ENCODE measurements around the gene UQCR10.

The UQCR10 gene

DNA sequence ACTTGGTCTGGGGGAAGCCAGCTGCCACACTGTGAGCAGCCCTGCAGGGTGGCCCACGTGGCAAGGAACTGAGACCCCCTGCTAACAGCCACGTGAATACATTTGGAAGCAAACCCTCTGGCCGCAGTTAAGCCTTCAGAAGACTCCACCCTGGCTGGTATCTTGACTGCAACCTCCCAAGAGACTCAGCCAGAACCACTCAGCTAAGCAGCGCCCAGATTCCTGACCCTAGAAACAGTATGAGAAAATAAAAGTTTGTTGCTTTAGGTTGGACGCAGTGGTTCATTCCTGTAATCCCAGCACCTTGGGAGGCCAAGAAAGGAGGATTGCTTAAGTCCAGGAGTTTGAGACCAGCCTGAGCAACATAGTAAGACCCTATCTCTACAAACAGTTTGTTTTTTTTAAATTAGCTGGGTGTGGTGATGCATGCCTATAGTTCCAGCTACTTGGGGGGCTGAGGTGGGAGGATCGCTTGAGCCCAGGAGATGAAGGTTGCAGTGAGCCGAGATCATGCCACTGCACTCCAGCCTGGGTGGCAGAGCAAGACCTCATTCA lies 9.0 kb upstream of the UQCR10 start:
- DNase-seq (ENCODE audit: insufficient read length, low spot score) (no peak), FAIRE-seq (no peak)

GRCh38 chr22:29758959-29759358 lies 8.2 kb upstream of the UQCR10 start:
- no peak for FAIRE-seq

GRCh38 chr22:29762263-29762662 lies 4.9 kb upstream of the UQCR10 start:
- DNase-seq (ENCODE audit: insufficient read length, low spot score) (no peak), FAIRE-seq (no peak)

More at GRCh38 chr22:29758959-29759358, 8.2 kb upstream of the UQCR10 start:
- DNase-seq (ENCODE audit: insufficient read length, low spot score) = no peak

- FAIRE-seq (no peak), DNase-seq (ENCODE audit: insufficient read length, low spot score) (no peak)
These were observed 1.1 kb upstream of the UQCR10 start for GRCh38 chr22:29765905-29766631.

DNA sequence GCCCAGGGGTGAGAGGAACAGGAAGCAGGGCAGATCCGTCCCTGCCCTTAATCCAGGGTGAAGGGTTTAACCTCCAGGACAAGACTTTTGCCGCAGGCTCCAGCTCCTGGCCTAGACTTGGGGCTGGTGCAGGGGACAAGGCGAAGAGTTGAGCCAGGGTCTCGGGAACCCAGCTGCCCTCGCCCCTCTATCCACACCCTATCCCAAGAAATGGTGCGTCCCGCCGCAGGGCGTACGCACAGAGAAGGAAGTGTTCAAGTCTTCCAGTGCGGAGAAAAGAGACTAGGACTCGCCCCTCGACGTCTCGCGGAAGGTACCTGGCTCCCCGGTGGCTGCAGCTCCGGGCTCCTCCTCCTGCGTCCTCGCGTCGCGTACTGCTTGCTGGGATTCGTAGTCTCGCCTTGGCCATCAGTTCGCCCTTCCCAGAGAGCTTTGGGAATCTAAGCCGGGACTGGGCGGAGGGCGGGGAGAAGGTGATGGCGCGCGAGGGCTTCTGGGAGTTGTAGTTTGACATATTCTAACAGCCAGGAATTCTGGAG lies 468 bp upstream of the UQCR10 start, which contains the start of gene ZMAT5:
ZMAT5 (minus strand) TSS at position 376 of the 539 bp plus-strand sequence. CDS start 18,463 bp downstream, outside the sequence.
- DNase-seq (ENCODE audit: insufficient read length, low spot score) = peak; percentile 97
- no peak for FAIRE-seq

DNA sequence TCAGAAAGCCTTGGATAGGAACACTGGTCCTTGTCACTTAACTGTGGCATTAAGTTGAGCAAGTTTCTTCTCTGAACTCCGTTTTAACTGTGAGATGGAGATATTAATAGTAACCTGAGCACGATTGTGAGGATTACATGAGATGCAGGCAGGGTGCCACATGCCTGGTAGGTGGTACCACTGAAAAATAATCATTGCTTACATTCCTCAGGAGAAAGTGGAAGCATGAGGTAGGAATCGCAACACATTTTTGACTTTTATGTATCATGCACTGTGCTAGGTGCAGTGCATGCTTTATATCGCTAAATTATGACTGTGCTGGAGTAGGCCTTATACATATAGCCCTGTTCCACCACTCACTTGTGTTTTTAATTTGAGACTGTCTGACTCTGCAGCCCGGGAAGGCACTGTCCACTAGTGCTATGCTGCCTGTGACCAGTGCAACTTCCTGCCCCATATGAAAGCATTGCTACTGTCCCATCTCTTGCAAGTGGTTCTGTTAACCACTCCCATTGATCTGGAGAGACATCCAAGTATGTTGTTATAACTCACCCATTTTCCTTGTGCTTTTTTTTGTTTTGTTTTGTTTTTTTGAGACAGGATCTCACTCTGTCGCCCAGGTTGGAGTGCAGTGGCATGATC lies 1.0 kb downstream of the UQCR10 start:
- DNase-seq (ENCODE audit: insufficient read length, low spot score) = no peak
- no peak for FAIRE-seq

- DNase-seq (ENCODE audit: insufficient read length, low spot score) = no peak
- no peak for FAIRE-seq
These were observed 2.7 kb downstream of the UQCR10 start for GRCh38 chr22:29769723-29770321.

DNA sequence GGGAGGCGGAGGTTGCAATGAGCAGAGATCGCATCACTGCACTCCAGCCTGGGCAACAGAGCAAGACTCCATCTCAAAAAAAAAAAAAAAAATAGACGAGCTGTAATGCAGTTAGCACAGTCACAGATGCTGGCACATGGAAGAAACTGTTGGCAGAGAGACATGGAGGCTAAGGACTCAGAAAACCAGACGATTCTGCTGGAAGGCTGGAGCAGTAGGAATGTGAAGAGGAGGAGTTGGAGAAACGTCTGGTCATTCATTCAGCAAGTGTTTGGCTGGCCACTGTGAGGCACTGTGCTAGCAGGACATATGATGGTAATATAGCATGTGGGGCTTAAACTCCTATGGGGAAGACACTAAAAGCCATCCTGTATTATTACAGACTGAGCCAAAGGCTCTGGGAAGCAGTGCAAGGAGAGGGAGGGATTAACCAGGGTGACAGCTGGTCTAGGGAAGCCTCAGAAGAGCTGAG lies 5.0 kb downstream of the UQCR10 start:
- DNase-seq (ENCODE audit: insufficient read length, low spot score) (peak; percentile 27), FAIRE-seq (no peak)

GRCh38 chr22:29773233-29773632 lies 6.1 kb downstream of the UQCR10 start:
- peak; percentile 23 for DNase-seq (ENCODE audit: insufficient read length, low spot score)
- no peak for FAIRE-seq

DNA sequence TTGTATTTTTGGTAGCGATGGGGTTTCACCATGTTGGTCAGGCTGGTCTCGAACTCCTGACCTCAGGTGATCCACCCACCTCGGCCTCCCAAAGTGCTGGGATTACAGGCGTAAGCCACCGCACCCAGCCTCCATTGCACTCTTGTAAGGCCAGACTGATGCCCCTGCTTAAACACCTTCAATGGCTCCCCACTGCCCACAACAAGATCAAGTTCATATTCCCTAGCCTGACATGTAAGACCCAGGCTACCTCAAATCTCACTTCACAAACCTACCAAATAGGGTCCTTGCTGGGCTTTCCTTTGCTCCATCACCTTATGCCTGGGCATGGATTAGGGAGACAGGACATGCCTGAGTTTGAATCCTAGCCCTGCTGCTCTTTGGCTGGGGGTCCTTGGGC lies 13.1 kb downstream of the UQCR10 start:
- DNase-seq (ENCODE audit: insufficient read length, low spot score) = no peak

GRCh38 chr22:29780748-29781676 lies 13.8 kb downstream of the UQCR10 start:
- peak; percentile 54 for DNase-seq (ENCODE audit: insufficient read length, low spot score)
- no peak for FAIRE-seq

More for the DNA sequence above, 13.1 kb downstream of the UQCR10 start:
- no peak for FAIRE-seq

GRCh38 chr22:29782061-29782845 lies 15.1 kb downstream of the UQCR10 start:
- FAIRE-seq (no peak), DNase-seq (ENCODE audit: insufficient read length, low spot score) (no peak)

GRCh38 chr22:29784451-29785361 lies 17.5 kb downstream of the UQCR10 start:
- DNase-seq (ENCODE audit: insufficient read length, low spot score) (no peak), FAIRE-seq (no peak)

GRCh38 chr22:29786031-29786430 lies 18.9 kb downstream of the UQCR10 start:
- no peak for DNase-seq (ENCODE audit: insufficient read length, low spot score)
- no peak for FAIRE-seq

GRCh38 chr22:29787371-29787980 lies 20.3 kb downstream of the UQCR10 start:
- FAIRE-seq (no peak), DNase-seq (ENCODE audit: insufficient read length, low spot score) (no peak)

DNA sequence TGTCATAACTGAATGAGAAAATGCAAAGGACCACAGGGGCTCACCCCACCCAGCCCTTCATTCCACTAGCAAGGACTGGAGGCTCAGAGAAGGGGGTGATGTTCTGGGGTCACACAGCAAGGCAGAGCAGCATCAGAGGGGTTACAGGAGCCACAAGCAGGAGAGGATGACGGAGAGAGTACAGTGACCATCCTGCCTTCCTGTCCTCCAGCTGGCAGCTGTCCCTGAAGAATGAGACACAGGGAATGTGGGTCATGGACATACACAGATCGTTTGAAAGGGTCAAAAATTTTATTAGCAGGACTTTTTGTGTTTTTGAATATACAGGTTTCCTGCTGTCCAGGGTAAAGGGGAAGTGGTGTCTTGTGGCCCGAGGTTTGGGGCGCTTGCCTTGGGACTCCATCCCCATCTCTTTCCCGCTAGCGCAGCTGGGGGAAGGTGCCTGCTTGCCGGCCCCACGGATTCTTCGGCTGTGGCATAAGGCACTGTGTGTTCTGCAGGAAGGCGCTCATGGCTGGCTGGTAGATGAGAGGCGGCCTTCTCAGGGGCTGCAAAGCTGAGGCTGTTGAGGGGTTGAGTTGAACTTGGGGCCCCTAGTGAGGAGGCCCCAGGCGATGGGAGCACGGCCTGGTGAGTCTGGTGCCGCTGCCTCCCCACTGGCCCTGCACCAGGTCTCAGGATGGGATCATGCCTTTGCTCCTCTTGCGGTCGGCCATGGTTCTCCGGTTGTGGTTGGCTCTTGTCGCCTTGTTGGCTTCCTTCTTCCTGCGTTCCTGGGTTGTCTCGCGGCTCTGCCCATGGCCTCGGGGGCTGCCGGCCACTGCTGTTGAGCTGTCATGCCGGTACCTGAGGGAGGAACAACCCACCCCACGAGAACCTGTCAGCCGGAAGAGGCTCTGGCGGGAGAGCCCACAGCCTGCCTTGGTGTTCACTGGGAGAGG lies 21.4 kb downstream of the UQCR10 start:
- DNase-seq (ENCODE audit: insufficient read length, low spot score) (no peak), FAIRE-seq (no peak)

DNA sequence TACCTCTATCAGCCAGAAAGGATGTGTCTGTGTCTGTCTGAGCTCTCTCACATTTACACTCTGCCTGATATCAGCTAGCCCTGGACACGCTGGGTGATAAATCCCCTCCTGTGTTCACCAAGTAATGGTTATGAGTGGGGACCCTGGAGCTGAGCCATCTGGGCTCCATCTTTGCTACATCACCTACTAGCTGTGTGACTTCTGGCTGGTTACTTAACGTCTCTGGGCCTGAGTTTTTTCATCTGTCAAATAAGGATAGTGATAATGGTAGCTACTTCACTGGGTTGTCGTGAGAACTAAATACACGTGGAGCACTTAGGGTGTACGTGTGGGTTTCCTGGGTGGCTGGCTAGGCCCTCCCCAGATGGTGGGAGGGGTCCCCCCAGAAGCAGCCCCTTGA lies 22.9 kb downstream of the UQCR10 start:
- DNase-seq (ENCODE audit: insufficient read length, low spot score) = no peak
- FAIRE-seq = no peak
